ENCODE measurements around the gene METTL23. TPM values are rescaled to one million over a fixed set of nuclear protein-coding genes. Genes with fewer than 3 reads are reported as not detected.
"Not testable (repeated sequence)": the region's sequence is repeated elsewhere in the genome, so short reads cannot be mapped to it uniquely, and the experiment has no call there.

The METTL23 gene
- total and polyA plus RNA-seq, 2 donors (not counting 3 experiments of a cell fraction or from before 2014, with no cell fraction given), result 19.5 to 33.4 TPM

DNA sequence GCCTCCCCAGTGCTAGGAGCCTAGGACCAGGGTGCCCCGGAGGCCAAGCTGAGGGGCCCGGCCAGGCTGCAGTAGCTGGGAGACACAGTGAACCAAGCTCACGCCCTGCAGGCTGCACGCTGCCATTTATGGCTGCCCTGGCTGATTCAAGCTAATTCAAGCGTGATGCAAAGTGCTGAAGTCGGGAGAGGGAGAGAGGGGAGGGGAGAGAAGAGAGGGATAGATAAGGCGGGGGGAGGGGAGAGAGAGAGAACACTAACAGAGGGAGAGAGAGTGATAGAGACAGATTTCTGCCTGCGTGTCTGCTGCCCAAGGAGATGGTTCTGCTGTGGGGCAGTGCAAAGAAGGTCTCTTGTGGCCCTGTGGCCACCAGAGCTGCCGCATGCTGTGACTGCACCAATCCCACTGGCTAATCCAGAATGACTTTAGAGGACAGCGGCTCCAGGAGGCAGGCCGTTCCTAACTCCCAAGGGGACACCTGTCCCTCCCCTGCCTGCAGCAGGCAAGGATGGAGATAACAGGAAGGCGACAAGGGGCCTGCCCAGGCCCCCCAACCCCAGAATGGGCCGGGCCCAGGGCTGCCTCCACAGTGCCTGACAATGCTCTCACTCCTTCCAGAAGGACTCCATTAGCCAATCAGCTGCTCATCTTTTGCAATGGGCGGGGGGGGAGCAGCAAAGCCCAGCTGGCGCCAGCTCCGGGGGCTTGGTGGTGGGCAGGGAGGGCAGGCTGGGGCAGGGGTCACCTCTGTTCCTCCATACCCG lies 28.8 kb upstream of the METTL23 start:
- Histone ChIP-seq H4K20me1 (replicated peaks; ENCODE audit: control insufficient read depth, extremely low read depth, insufficient read depth, low read length) (no peaks in the 10 kb centered on the region), H3K9me1 (replicated peaks; ENCODE audit: control insufficient read depth, extremely low read depth, insufficient read depth, low read length) (no peaks in the 10 kb centered on the region), H3K9ac (replicated peaks; ENCODE audit: extremely low read depth, insufficient read depth, low read length) (no peak overlapping the region), H3K36me3 (ENCODE audit: control insufficient read depth in 2 of 2, extremely low read depth in 1 of 2, insufficient read depth in 2 of 2, low read length in 2 of 2) (no peaks in the 10 kb centered on the region), H3K4me3 (replicated peaks in 1 of 3; ENCODE audit: insufficient read depth in 1 of 3, low read depth in 1 of 3, low read length in 3 of 3) (no peak overlapping the region), H3K27ac (ENCODE audit: insufficient read depth, low read depth, low read length) (peak overlapping the region; percentile 84), H3K27me3 (ENCODE audit: control insufficient read depth in 2 of 2, insufficient read depth in 2 of 2, low read length in 2 of 2) (no peaks in the 10 kb centered on the region), H3K9me3 (replicated peaks; ENCODE audit: control insufficient read depth, insufficient read depth, low read length) (no peaks in the 10 kb centered on the region), H3K4me1 (ENCODE audit: control insufficient read depth, extremely low read depth, insufficient read depth, low read length) (peaks cover 41% of the 10 kb centered on the region), H2AFZ (ENCODE audit: low read depth, low read length) (no peak overlapping the region), H3K4me2 (ENCODE audit: insufficient read depth, low read length) (peak overlapping the region; percentile 25), H3K79me2 (ENCODE audit: control insufficient read depth, insufficient read depth, low read length) (peaks cover 62% of the 10 kb centered on the region)
- TF ChIP-seq EZH2 (IDR thresholded peaks at IDR 0.05; ENCODE audit: borderline replicate concordance, low read depth, low read length, severe bottlenecking) (no peak), JUN (IDR thresholded peaks at IDR 0.05; ENCODE audit: borderline replicate concordance, insufficient read depth, insufficient read length, low read depth) (no peak)
- TF ChIP-seq, protein P1, sequence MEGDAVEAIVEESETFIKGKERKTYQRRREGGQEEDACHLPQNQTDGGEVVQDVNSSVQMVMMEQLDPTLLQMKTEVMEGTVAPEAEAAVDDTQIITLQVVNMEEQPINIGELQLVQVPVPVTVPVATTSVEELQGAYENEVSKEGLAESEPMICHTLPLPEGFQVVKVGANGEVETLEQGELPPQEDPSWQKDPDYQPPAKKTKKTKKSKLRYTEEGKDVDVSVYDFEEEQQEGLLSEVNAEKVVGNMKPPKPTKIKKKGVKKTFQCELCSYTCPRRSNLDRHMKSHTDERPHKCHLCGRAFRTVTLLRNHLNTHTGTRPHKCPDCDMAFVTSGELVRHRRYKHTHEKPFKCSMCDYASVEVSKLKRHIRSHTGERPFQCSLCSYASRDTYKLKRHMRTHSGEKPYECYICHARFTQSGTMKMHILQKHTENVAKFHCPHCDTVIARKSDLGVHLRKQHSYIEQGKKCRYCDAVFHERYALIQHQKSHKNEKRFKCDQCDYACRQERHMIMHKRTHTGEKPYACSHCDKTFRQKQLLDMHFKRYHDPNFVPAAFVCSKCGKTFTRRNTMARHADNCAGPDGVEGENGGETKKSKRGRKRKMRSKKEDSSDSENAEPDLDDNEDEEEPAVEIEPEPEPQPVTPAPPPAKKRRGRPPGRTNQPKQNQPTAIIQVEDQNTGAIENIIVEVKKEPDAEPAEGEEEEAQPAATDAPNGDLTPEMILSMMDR (IDR thresholded peaks at IDR 0.05; ENCODE audit: extremely low read depth in 1 of 2, insufficient read depth in 1 of 2, low read depth in 1 of 2, low read length in 2 of 2), result no peak
- FAIRE-seq (no peak), DNase-seq (ENCODE audit: low read depth, low spot score) (no peak)
- dilution Hi-C loops (cut with MboI; ENCODE audit: extremely low pct_ligation_motif_present, low sequenced_read_pairs) (no loop called here), intact Hi-C loops (cut with micrococcal nuclease) (no loop called here)
- CTCF ChIA-PET, result interaction anchor here (0.8 to 5.5 kb wide), 4 partner anchors 12 to 18 kb away, joined by 3 to 26 read pairs (median 14); partner anchors contain the start of gene MXRA7
- no TSS peak for BruUV-seq (replicated peaks)
- POLR2A ChIA-PET, result interaction anchor here (0.9 kb wide), 1 partner anchor 96 kb away, joined by 3 read pairs; no protein-coding TSS in a partner anchor

DNA sequence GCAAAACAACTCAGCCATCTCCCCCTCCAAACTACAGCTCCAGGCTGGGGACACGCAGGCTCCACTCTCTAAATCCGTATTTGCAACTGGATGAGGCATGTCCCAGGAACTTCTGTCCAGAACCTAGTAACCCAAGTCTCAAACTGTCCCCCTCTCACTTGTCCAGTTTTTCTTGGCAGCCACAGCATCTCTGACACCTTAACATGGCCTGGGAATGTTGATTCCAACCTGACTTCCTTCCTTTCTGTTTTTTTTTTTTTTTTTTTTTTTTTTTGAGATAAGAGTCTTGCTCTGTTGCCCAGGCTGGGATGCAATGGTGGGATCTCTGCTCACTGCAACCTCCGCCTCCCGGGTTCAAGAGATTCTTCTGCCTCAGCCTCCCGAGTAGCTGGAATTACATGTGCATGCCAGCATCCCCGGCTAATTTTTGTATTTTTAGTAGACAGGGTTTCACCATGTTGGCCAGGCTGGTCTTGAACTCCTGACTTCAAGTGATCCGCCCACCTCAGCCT lies 28.1 kb upstream of the METTL23 start:
- H3K9me1 ChIP-seq (replicated peaks; ENCODE audit: control insufficient read depth, extremely low read depth, insufficient read depth, low read length); H4K20me1 ChIP-seq (replicated peaks; ENCODE audit: control insufficient read depth, extremely low read depth, insufficient read depth, low read length); DNase-seq (ENCODE audit: low read depth, low spot score); H3K27ac ChIP-seq (ENCODE audit: insufficient read depth, low read depth, low read length); H3K4me3 ChIP-seq (replicated peaks in 1 of 3; ENCODE audit: insufficient read depth in 1 of 3, low read depth in 1 of 3, low read length in 3 of 3); H2AFZ ChIP-seq (ENCODE audit: low read depth, low read length); FAIRE-seq; intact Hi-C loops (cut with micrococcal nuclease); POLR2A ChIA-PET; BruUV-seq (replicated peaks); dilution Hi-C loops (cut with MboI; ENCODE audit: extremely low pct_ligation_motif_present, low sequenced_read_pairs); H3K9ac ChIP-seq (replicated peaks; ENCODE audit: extremely low read depth, insufficient read depth, low read length); H3K27me3 ChIP-seq (ENCODE audit: control insufficient read depth in 2 of 2, insufficient read depth in 2 of 2, low read length in 2 of 2); H3K4me2 ChIP-seq (ENCODE audit: insufficient read depth, low read length); H3K36me3 ChIP-seq (ENCODE audit: control insufficient read depth in 2 of 2, extremely low read depth in 1 of 2, insufficient read depth in 2 of 2, low read length in 2 of 2); H3K9me3 ChIP-seq (replicated peaks; ENCODE audit: control insufficient read depth, insufficient read depth, low read length): not testable (repeated sequence)
- Histone ChIP-seq H3K4me1 (ENCODE audit: control insufficient read depth, extremely low read depth, insufficient read depth, low read length) (peaks cover 41% of the 10 kb centered on the region), H3K79me2 (ENCODE audit: control insufficient read depth, insufficient read depth, low read length) (peaks cover 68% of the 10 kb centered on the region)
- CTCF ChIA-PET, result interaction anchor here (5.5 kb wide), 1 partner anchor 17 kb away, joined by 26 read pairs; no protein-coding TSS in a partner anchor

All from endothelial cell of umbilical vein (primary cell).